Prostate gland (tissue), 2 donors: ENCODE data around the gene ADAD2. TPM values are rescaled to one million over a fixed set of nuclear protein-coding genes. Genes with fewer than 3 reads are reported as not detected.

Experiments used
- DNase-seq: peaks from one replicate; pipeline ENCODE4 v3.0.0-alpha.2; 2019; ENCODE audit warnings: low spot score
- H3K27ac ChIP-seq, 2 donors: fragments of 200-600 bp; sonication (generic); 2 replicates each; pipeline ENCODE4 v1.5.1; 2017 to 2019
- H3K27me3 ChIP-seq: fragments of 200-600 bp; sonication (generic); replicated peaks from 2 replicates; pipeline ENCODE4 v1.5.1; 2019; ENCODE audit not compliant: insufficient read depth
- H3K36me3 ChIP-seq, 2 donors: fragments of 200-600 bp; sonication (generic); 1 replicate in 1 of 2; 2 replicates in 1 of 2; pipeline versions ENCODE4 v1.5.1 to v1.8.1; 2017 to 2019
- H3K4me1 ChIP-seq: fragments of 200-600 bp; sonication (generic); replicated peaks from 2 replicates; pipeline ENCODE4 v1.5.1; 2019
- H3K4me3 ChIP-seq, 2 donors: fragments of 200-600 bp; sonication (generic); 2 replicates each; pipeline ENCODE4 v1.5.1; 2017 to 2019
- H3K9me3 ChIP-seq: fragments of 200-600 bp; sonication (generic); 2 replicates; pipeline ENCODE4 v1.5.1; 2017
- CTCF ChIP-seq, 4 experiments: fragments of 200-600 bp in 2 of 4; fragments of 450-650 bp in 2 of 4; sonication (generic) in 2 of 4; IDR thresholded peaks; 1 replicate in 3 of 4; 2 replicates in 1 of 4; pipeline ENCODE4 v1.5.1; 2016 to 2019; ENCODE audit warnings: antibody characterized with exemption in 4 of 4, mild to moderate bottlenecking in 2 of 4, moderate library complexity in 2 of 4
- POLR2A ChIP-seq: fragments of 450-650 bp; IDR thresholded peaks from one replicate; pipeline ENCODE4 v1.6.1; 2016; ENCODE audit warnings: antibody characterized with exemption, mild to moderate bottlenecking
- POLR2AphosphoS5 ChIP-seq: sonication (generic); formaldehyde crosslinking; IDR thresholded peaks from one replicate; pipeline ENCODE4 v1.6.1; 2017; ENCODE audit warnings: antibody characterized with exemption
- WGBS: methylation state at CpG from one replicate; pipeline ENCODE4 v1.1.5; 2018; 5-methylcytosine and 5-hydroxymethylcytosine counted together
- intact Hi-C: fragments of 100-400 bp; cut with DNase I; formaldehyde crosslinking; loops from one replicate; pipeline ENCODE4 v1.14.2; 2022
- total RNA-seq, 2 donors: library from RNA; depleted of rRNA; stranded (reverse); fragments of >200 nt; gene quantifications; one replicate each; pipeline ENCODE4 v1.1.0, GENCODE V29; 2016

The ADAD2 gene
- total RNA-seq, 2 donors from 2014 or later: 0.91 to 47.7 TPM

GRCh38 chr16:84218956-84219355 lies 28.0 kb downstream of the ADAD2 start:
- no peak overlapping the region for H3K27ac ChIP-seq
- no peak for DNase-seq
- H3K9me3 ChIP-seq: no peaks in the 10 kb centered on the region
- no peaks in the 10 kb centered on the region for H3K4me1 ChIP-seq
- H3K4me3 ChIP-seq: no peak overlapping the region
- intact Hi-C loops: no loop called here
- WGBS: 77% methylated on average over 6 of the region's 6 CpGs
- H3K36me3 ChIP-seq: no peaks in the 10 kb centered on the region
- no peaks in the 10 kb centered on the region for H3K27me3 ChIP-seq
- no peak for TF ChIP-seq CTCF (IDR thresholded peaks at IDR 0.05)

DNA sequence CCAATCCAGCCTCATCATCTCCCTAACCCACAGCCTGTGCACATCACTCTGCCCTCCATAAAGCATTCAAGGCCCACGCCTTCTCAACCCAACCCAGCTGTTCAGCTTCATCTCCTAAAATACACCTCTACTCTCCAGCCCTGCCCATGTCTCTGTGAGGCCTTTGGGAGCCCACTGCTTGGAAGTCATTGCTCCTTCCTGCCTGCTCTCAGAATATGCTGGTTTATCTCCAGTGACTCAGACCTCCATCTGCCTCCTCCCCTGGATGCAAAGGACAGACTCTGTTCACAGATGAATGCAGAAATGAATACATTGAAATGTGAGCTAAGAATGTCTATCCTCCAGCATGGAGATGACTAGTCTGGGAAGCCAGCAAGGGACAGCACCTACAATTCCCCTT lies 29.9 kb downstream of the ADAD2 start:
- Histone ChIP-seq H3K27ac (no peak overlapping the region), H3K9me3 (no peaks in the 10 kb centered on the region), H3K36me3 (no peaks in the 10 kb centered on the region), H3K4me1 (no peaks in the 10 kb centered on the region), H3K27me3 (no peaks in the 10 kb centered on the region), H3K4me3 (no peak overlapping the region)
- TF ChIP-seq POLR2AphosphoS5 (no peak), CTCF (IDR thresholded peaks at IDR 0.05) (no peak), POLR2A (no peak)
- no peak for DNase-seq
- intact Hi-C loops: no loop called here
- WGBS: 100% methylated on average over 1 of the region's 1 CpG

DNA sequence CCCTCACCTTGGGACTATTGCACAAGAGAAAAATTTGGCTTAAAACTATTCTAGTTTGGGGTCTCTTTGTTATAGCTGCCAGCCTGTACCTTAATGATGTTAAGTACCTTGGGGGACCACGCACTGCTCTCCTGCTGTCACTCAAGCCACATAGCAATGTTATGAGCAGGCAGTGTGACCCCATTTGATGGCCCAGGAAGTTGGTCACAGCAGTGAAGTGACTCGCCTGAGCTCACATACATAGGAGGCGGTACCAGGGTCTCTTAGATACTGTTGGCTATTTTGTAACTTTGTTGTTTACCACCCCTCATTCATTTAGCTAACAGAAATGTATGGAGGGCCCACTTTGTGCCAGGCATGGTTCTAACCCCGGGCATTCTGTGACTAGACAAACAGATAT lies 32.5 kb downstream of the ADAD2 start:
- Histone ChIP-seq H3K36me3 (no peaks in the 10 kb centered on the region), H3K9me3 (no peaks in the 10 kb centered on the region), H3K27me3 (no peaks in the 10 kb centered on the region), H3K27ac (no peak overlapping the region), H3K4me3 (no peak overlapping the region), H3K4me1 (no peaks in the 10 kb centered on the region)
- no peak for DNase-seq
- intact Hi-C loops: no loop called here
- TF ChIP-seq CTCF (IDR thresholded peaks at IDR 0.05) (no peak), POLR2A (no peak)
- 93% methylated on average over 4 of the region's 4 CpGs for WGBS

DNA sequence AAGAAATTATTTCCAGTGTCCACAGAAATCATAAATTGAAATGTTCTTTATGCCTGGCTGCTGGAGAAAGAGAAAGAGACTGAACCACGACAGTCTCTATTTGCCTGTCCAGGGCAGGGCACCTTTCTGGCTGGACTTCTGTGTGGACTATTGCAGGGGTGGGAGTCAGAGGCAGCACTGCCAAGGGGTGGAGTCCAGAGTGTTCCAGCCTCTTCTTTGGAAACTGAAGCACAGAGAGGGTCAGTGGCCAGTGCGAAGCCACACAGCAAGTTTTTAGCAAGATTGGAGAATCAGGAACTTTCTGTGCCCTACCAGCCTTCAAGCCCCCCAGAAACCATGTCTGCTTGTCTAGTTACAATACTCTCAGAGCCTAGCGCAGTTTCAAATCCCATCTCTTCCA lies 33.6 kb downstream of the ADAD2 start:
- no peaks in the 10 kb centered on the region for H3K4me1 ChIP-seq
- no peak overlapping the region for H3K27ac ChIP-seq
- H3K36me3 ChIP-seq: no peaks in the 10 kb centered on the region
- no peak for DNase-seq
- no peaks in the 10 kb centered on the region for H3K27me3 ChIP-seq
- WGBS: 94% methylated on average over 3 of the region's 3 CpGs
- no peak overlapping the region for H3K4me3 ChIP-seq
- intact Hi-C loops: no loop called here
- H3K9me3 ChIP-seq: no peaks in the 10 kb centered on the region
- no peak for TF ChIP-seq POLR2AphosphoS5
- no peak for TF ChIP-seq POLR2A
- TF ChIP-seq CTCF (IDR thresholded peaks at IDR 0.05): no peak

DNA sequence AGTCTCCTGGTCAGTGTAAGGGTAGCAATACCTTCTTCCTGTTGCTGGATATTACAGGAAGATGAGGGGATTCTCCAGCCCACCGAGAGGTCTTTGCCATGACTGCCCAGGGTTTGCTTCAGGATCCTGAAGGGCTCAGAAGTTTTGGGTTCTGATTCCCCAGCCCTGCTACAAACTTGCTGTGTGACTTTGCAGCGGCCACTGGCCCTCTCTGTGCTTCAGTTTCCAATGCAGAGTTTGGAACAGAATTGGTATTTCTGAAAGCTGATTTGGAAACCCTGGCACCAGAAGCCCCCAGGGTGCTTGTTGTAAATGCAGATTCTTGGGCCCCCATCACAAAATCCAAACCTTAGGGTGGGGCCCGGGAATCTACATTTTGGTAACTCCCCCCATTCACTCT lies 34.2 kb downstream of the ADAD2 start:
- intact Hi-C loops: no loop called here
- 87% methylated on average over 3 of the region's 3 CpGs for WGBS

More for the DNA sequence above, 34.2 kb downstream of the ADAD2 start:
- no peak for TF ChIP-seq POLR2A
- TF ChIP-seq POLR2AphosphoS5: no peak
- no peak for TF ChIP-seq CTCF (IDR thresholded peaks at IDR 0.05)
- Histone ChIP-seq H3K4me3 (no peak overlapping the region), H3K27me3 (no peaks in the 10 kb centered on the region), H3K9me3 (no peaks in the 10 kb centered on the region), H3K36me3 (no peaks in the 10 kb centered on the region), H3K4me1 (no peaks in the 10 kb centered on the region), H3K27ac (no peak overlapping the region)
- DNase-seq: no peak
